Measurements from ENCODE around the gene EEF1AKMT3.

DNA sequence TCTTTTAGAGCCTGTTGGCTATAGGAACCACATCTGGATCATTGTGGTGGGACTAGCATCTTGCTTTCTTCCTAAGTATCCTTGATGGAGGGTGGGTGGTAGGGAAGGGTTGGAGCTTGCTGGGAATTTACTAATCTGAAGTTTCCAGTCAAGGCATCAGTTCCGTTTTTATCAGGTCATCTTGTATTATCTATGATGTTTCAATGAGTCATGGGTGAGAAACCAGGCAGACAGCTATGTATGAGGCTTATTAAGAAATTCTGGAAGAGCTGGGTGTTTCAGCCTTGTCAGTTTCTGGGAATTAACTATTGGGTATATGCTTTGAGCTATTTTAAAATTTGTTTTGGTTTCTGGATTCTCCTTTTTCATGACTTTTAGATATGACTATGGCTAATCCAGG lies 21.5 kb downstream of the EEF1AKMT3 start:
- TF ChIP-seq POLR2A (IDR thresholded peaks at IDR 0.05), result no peak
- TF ChIP-seq EP300 (IDR thresholded peaks at IDR 0.05), result no peak

All from sigmoid colon (tissue), 4 donors.